GM18861 (cell line): ENCODE data around the gene SETD5.

Source experiments
- ATAC-seq: cut with Tn5 transposase; IDR thresholded peaks from one replicate; pipeline ENCODE4 v1.9.1; 2021; ENCODE audit not compliant: unreplicated experiment

SETD5 gene

GRCh38 chr3:9406856-9407626 is 9.6 kb downstream of the SETD5 start:
- ATAC-seq: no peak

DNA sequence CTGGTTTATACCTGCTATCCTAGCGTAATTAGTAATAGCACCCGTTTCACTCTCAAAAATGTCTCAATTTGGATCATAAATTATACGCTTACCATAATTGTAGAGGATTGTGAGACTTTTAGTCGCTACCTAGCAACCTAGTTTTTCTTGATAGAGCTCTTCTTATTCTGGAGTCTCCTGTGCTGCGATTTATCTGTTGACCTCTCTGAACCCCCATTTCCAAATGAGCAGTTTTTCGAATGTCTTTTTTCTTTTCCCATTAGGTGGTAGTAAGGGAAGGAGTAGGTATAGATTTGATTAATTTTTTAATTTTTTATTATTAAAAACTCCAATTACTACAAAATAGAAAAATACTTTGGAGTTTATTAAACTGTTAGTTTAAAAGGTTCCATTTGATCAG is 10.6 kb downstream of the SETD5 start:
- ATAC-seq: no peak

DNA sequence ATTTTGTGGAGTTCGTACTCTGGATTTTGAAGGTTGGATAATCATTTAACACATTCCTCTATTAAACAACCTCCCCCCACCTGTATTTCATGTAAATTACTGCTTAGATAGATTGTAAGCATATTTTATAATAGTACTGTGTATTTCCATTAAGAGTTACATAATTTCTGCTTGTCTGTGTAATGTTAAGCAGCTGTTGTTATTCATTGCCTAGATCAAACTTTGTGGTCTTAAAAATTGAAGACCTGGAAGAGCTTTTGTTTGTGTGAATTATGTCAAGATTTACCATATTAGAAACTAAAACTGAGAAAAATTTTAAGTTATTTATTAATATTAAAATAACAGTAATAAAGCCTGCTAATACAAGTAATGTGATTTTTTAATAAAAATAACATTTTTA is 11.1 kb downstream of the SETD5 start:
- no peak for ATAC-seq

- no peak for ATAC-seq
Measured at GRCh38 chr3:9409981-9410854, 12.8 kb downstream of the SETD5 start.

- ATAC-seq: no peak
Measured at GRCh38 chr3:9411302-9411701, 13.9 kb downstream of the SETD5 start.

DNA sequence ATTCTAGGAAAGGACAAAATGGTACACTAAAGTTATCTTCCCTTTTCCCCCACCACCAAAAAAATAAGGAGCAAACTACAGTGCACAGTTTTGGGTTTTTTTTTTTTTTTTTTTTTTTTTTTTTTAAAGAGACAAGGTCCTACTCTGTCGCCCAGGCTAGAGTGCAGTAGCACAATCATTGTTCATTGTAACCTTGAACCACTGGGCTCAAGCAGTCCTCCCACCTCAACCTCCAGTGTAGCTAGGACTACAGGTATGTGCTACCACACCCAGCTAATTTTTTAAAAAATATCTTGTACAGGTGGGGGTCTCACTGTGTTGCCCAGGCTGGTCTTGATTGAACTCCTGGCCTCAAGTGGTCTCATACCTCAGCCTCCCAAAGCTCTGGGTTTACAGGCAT is 14.9 kb downstream of the SETD5 start:
- ATAC-seq: no peak

DNA sequence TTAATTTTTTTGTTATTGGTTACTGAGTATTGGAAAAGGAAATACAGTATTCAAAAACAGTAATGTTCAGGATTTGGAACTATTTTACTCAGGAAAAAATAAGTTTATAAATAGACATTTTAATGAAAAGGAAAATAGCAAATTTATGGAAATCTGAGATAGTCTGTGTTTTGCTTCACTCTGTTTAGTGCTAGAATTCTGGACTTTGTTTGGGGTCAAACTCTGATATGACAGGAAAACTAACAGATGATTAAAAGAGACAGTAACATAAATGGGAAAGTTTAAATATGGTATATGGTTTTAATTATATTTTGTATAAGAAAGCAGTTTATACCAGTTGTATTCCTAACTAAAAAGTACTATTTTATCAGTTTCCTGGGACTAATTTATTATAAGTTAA is 17.4 kb downstream of the SETD5 start:
- no peak for ATAC-seq

GRCh38 chr3:9415485-9416138 is 18.2 kb downstream of the SETD5 start:
- no peak for ATAC-seq

DNA sequence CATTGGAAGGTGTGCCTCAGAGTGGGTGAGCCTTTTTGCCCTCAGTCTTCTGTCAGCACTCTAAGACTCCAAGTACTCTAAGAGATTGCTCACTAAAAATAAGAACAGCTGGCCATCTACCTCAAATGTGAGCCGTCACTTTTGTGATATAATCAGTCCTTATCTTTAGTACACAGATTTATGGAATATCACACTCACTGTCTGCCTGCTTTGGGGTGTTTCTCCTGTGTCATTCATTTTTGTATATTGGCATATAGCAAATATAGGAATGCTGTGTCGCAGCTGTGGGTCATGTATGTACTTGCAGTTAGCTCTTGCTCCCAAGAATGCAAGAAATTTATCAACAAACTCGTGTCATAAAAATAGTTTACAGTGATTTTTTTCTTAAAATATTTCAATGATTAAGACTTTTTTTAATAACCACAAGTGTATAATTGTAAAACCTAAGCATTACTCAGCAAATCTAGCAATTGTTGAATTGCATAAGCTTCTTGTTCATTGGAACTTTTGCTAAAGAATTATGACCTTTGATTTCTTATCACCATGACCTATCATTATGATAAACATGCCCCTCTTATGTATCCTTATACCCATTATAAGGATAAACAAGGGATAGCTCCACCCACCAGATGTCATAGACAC is 18.8 kb downstream of the SETD5 start:
- ATAC-seq: no peak

GRCh38 chr3:9420850-9421549 is 23.6 kb downstream of the SETD5 start:
- ATAC-seq: no peak

- ATAC-seq: no peak
Measured at GRCh38 chr3:9422712-9423424, 25.5 kb downstream of the SETD5 start.

GRCh38 chr3:9428411-9428810 is 31.0 kb downstream of the SETD5 start:
- no peak for ATAC-seq

DNA sequence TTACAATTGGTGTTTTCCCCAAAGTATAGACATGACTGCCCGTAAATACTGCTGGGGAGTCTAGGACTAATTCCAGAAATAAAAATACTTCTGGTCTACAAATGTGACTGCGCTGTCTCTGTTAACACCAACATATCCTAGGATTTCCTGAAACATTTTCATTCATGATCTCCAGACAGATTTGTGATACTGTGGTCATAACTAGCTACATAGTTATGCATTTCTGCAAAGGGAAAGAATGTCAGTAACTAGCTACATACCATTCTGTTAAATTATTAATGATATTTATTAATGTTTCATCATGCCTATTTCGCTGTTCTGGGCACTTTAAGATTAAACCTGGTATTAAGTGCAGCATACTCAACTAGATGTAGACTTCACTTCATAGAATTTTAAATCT is 33.3 kb downstream of the SETD5 start:
- no peak for ATAC-seq

GRCh38 chr3:9433627-9434521 is 36.5 kb downstream of the SETD5 start:
- ATAC-seq: no peak

GRCh38 chr3:9435316-9435715 is 37.9 kb downstream of the SETD5 start:
- ATAC-seq: no peak

DNA sequence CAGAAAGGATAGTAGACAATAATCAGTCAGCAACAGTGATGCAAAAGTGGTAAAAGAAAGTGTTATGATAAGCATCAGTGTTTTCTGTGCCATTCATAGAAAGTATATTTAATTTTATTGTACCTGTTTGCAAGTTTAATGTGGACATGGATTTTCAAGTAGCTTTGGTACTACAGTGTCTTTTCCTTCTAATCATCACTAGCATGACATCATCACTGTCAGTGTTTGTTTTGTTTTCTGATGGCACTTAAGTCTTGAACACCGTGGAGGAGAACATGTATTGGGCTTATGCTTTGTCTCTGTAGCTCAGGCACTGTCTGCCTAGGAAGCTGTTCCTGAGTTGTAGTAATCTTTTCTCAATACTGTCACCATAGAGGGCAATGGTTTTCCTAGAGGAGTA is 41.9 kb downstream of the SETD5 start:
- no peak for ATAC-seq

DNA sequence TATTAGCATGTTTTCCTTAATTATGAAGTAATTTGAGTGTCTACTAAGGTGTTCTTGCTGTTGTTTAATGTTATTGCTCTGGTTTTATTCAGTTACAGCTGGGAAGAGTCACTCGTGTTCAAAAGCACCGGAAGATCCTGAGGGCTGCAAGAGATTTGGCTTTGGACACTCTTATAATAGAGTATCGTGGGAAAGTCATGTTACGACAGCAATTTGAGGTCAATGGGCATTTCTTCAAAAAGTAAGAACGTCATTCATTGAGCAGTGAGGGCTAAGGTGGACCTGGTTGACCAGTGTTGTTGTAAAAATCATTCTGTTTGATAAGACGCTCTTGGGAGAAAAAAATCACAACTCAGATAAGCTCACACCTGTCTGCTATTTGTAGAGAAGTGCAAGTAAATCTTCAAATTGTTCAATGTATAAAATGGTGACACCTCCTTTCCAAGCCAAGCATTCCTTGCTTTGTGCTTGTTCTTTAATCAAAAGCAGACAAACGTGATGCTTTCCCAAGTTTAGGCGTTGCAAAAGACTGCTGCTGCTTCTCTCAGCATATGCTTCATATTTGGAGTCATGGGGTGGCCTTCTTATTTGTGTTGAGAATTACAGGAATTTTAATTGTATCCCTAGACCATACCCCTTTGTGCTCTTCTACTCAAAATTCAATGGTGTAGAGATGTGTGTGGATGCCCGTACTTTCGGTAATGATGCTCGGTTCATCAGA is 44.2 kb downstream of the SETD5 start:
- ATAC-seq: no peak

DNA sequence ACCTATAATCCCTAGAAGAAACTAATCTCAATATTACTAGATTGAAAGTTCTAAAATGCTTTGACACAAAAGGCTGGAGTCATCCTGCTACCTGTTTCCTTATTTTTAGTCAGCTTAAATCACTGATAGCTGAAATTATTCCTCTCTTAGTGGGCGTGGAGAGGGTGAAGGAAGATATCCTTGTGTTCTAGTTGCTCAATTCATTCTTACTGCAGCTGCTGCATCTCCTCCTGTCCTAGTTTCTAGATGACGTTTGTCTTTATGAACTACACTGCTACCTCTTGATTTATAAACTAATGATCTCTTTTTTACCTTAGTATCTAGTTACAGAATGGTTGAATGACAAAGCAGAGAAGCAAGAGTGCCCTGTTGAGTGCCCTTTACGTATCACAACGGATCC is 50.7 kb downstream of the SETD5 start:
- ATAC-seq: no peak
